Activated CD4-positive, alpha-beta T cell treated with anti-CD3 and anti-CD28 coated beads, Interleukin-2, amount 10 ng/mL, durations not matched to agents 7 days and 5 days (primary cell): ENCODE data around the gene CASP14. TPM values are rescaled to one million over a fixed set of nuclear protein-coding genes. Genes with fewer than 3 reads are reported as not detected.
A peak's percentile ranks its signal among the peaks of the same experiment; 100 is the strongest.
"Not testable (repeated sequence)": the region's sequence is repeated elsewhere in the genome, so short reads cannot be mapped to it uniquely, and the experiment has no call there.

ENCODE experiments used
- CTCF ChIA-PET: fragments of 350-600 bp; sonication (Branson Sonifier 250); formaldehyde crosslinking; loops from one replicate; lab custom pipeline; 2021; ENCODE audit warnings: antibody characterized with exemption; lab: Charles Lee
- POLR2A ChIA-PET: fragments of 350-600 bp; sonication (Branson Sonifier 250); formaldehyde crosslinking; loops from one replicate; lab custom pipeline; 2021; ENCODE audit warnings: antibody characterized with exemption; lab: Charles Lee
- DNase-seq: peaks from one replicate; pipeline ENCODE4 v3.0.0-alpha.2; 2020
- H3K27ac Mint-ChIP-seq: one replicate; pipeline ENCODE4 v1.8.0; 2021; ENCODE audit warnings: mild to moderate bottlenecking, moderate library complexity, mixed read lengths
- H3K27me3 Mint-ChIP-seq: one replicate; pipeline ENCODE4 v1.8.0; 2021; ENCODE audit warnings: mixed read lengths
- H3K36me3 Mint-ChIP-seq: one replicate; pipeline ENCODE4 v1.8.0; 2021; ENCODE audit warnings: low read depth, mixed read lengths
- H3K4me1 Mint-ChIP-seq: one replicate; pipeline ENCODE4 v1.8.0; 2021; ENCODE audit warnings: mixed read lengths
- H3K4me3 Mint-ChIP-seq: one replicate; pipeline ENCODE4 v1.8.0; 2021; ENCODE audit warnings: mild to moderate bottlenecking, moderate library complexity, mixed read lengths
- H3K9me3 Mint-ChIP-seq: one replicate; pipeline ENCODE4 v1.8.0; 2021; ENCODE audit warnings: mixed read lengths
- total RNA-seq, 2 experiments: library from RNA; stranded (reverse); gene quantifications; one replicate each; pipeline ENCODE4 v1.2.3, GENCODE V29; 2021

CASP14 gene
- total RNA-seq, 2 experiments from 2014 or later: not detected

GRCh38 chr19:15081911-15082310 lies 32.6 kb downstream of the CASP14 start, which contains the start of gene OR1I1:
OR1I1 (plus strand) TSS chr19:15082211; CDS start chr19:15087066, 4,855 bp downstream.
- ChIA-PET CTCF (interaction anchor here (1.3 kb wide), 2 partner anchors 10 to 95 kb away, joined by 3 to 4 read pairs; no protein-coding TSS in a partner anchor), POLR2A (no interaction called here)
- H3K36me3 Mint-ChIP-seq: no peaks in the 10 kb centered on the region

GRCh38 chr19:15087182-15087581 lies 37.9 kb downstream of the CASP14 start:
- ChIA-PET POLR2A (no interaction called here), CTCF (no interaction called here)
- no peak overlapping the region for H3K4me3 Mint-ChIP-seq
- no peaks in the 10 kb centered on the region for H3K36me3 Mint-ChIP-seq
- H3K4me1 Mint-ChIP-seq: peaks cover 3% of the 10 kb centered on the region
- no peak overlapping the region for H3K27ac Mint-ChIP-seq
- no peak for DNase-seq
- H3K27me3 Mint-ChIP-seq: peaks cover 4% of the 10 kb centered on the region
- H3K9me3 Mint-ChIP-seq: no peaks in the 10 kb centered on the region

More at GRCh38 chr19:15081911-15082310, 32.6 kb downstream of the CASP14 start, which contains the start of gene OR1I1:
- H3K4me3 Mint-ChIP-seq: no peak within 1 kb of the TSS
- DNase-seq: no peak
- H3K9me3 Mint-ChIP-seq: no peaks in the 10 kb centered on the region
- no peak within 1 kb of the TSS for H3K27ac Mint-ChIP-seq
- peaks cover 3% of the 10 kb centered on the region for H3K27me3 Mint-ChIP-seq
- H3K4me1 Mint-ChIP-seq: no peaks in the 10 kb centered on the region

GRCh38 chr19:15091918-15092753 lies 42.9 kb downstream of the CASP14 start:
- H3K36me3 Mint-ChIP-seq: no peaks in the 10 kb centered on the region
- DNase-seq: peak; percentile 81
- peaks cover 2% of the 10 kb centered on the region for H3K27me3 Mint-ChIP-seq
- H3K4me3 Mint-ChIP-seq: no peak overlapping the region
- ChIA-PET POLR2A (no interaction called here), CTCF (interaction anchor here (0.5 to 2.3 kb wide), 13 partner anchors 10 to 496 kb away, joined by 3 to 9 read pairs (median 4); partner anchors contain the start of gene OR1I1)
- no peaks in the 10 kb centered on the region for H3K9me3 Mint-ChIP-seq
- H3K27ac Mint-ChIP-seq: no peak overlapping the region
- H3K4me1 Mint-ChIP-seq: peaks cover 6% of the 10 kb centered on the region

- POLR2A ChIA-PET: no interaction called here
- H3K27ac Mint-ChIP-seq: no peak overlapping the region
- H3K9me3 Mint-ChIP-seq: no peaks in the 10 kb centered on the region
- CTCF ChIA-PET: interaction anchor here (0.8 to 2.3 kb wide), 5 partner anchors 9 to 467 kb away, joined by 3 to 9 read pairs (median 4); no protein-coding TSS in a partner anchor
- H3K27me3 Mint-ChIP-seq: no peaks in the 10 kb centered on the region
- no peak overlapping the region for H3K4me3 Mint-ChIP-seq
- H3K36me3 Mint-ChIP-seq: no peaks in the 10 kb centered on the region
- H3K4me1 Mint-ChIP-seq: peaks cover 6% of the 10 kb centered on the region
- no peak for DNase-seq
These were observed 43.7 kb downstream of the CASP14 start for GRCh38 chr19:15093001-15093400.

- CTCF ChIA-PET: no interaction called here
- no peak overlapping the region for H3K4me3 Mint-ChIP-seq
These were observed 46.9 kb downstream of the CASP14 start for GRCh38 chr19:15096223-15096622.

GRCh38 chr19:15097980-15098379 lies 48.7 kb downstream of the CASP14 start:
- H3K36me3 Mint-ChIP-seq, DNase-seq, H3K9me3 Mint-ChIP-seq, H3K4me3 Mint-ChIP-seq, CTCF ChIA-PET, H3K27ac Mint-ChIP-seq, H3K27me3 Mint-ChIP-seq, H3K4me1 Mint-ChIP-seq: not testable (repeated sequence)
- POLR2A ChIA-PET: interaction anchor here (0.7 kb wide), 1 partner anchor 275 kb away, joined by 3 read pairs; no protein-coding TSS in a partner anchor

More at GRCh38 chr19:15096223-15096622, 46.9 kb downstream of the CASP14 start:
- Mint-ChIP-seq H3K27ac (no peak overlapping the region), H3K27me3 (no peaks in the 10 kb centered on the region), H3K9me3 (no peaks in the 10 kb centered on the region), H3K36me3 (no peaks in the 10 kb centered on the region), H3K4me1 (peaks cover 6% of the 10 kb centered on the region)
- POLR2A ChIA-PET: no interaction called here
- DNase-seq: no peak

GRCh38 chr19:15098460-15098859 lies 49.2 kb downstream of the CASP14 start:
- H3K4me3 Mint-ChIP-seq: no peak overlapping the region
- no peaks in the 10 kb centered on the region for H3K36me3 Mint-ChIP-seq
- H3K27me3 Mint-ChIP-seq: no peaks in the 10 kb centered on the region
- no peaks in the 10 kb centered on the region for H3K4me1 Mint-ChIP-seq
- no peak for DNase-seq
- CTCF ChIA-PET: no interaction called here
- H3K27ac Mint-ChIP-seq: no peak overlapping the region
- POLR2A ChIA-PET: no interaction called here
- peaks cover 4% of the 10 kb centered on the region for H3K9me3 Mint-ChIP-seq

- Mint-ChIP-seq H3K9me3 (peaks cover 7% of the 10 kb centered on the region), H3K4me3 (no peak overlapping the region), H3K27me3 (no peaks in the 10 kb centered on the region), H3K36me3 (no peaks in the 10 kb centered on the region), H3K4me1 (no peaks in the 10 kb centered on the region), H3K27ac (no peak overlapping the region)
- no peak for DNase-seq
- ChIA-PET POLR2A (no interaction called here), CTCF (no interaction called here)
These were observed 49.8 kb downstream of the CASP14 start for GRCh38 chr19:15099017-15099582.

GRCh38 chr19:15101479-15102082 lies 52.3 kb downstream of the CASP14 start:
- no peak overlapping the region for H3K27ac Mint-ChIP-seq
- DNase-seq: peak; percentile 68
- peaks cover 3% of the 10 kb centered on the region for H3K4me1 Mint-ChIP-seq
- H3K9me3 Mint-ChIP-seq: peaks cover 14% of the 10 kb centered on the region
- no peak overlapping the region for H3K4me3 Mint-ChIP-seq
- CTCF ChIA-PET: interaction anchor here (0.9 to 2.1 kb wide), 14 partner anchors 9 to 454 kb away, joined by 3 to 9 read pairs (median 4); partner anchors contain the start of gene AKAP8L
- peaks cover 11% of the 10 kb centered on the region for H3K27me3 Mint-ChIP-seq
- peaks cover 1% of the 10 kb centered on the region for H3K36me3 Mint-ChIP-seq
- POLR2A ChIA-PET: no interaction called here

- Mint-ChIP-seq H3K4me3 (no peak overlapping the region), H3K27me3 (peaks cover 23% of the 10 kb centered on the region), H3K9me3 (peaks cover 14% of the 10 kb centered on the region), H3K36me3 (peaks cover 3% of the 10 kb centered on the region), H3K27ac (no peak overlapping the region), H3K4me1 (peaks cover 7% of the 10 kb centered on the region)
- ChIA-PET POLR2A (no interaction called here), CTCF (interaction anchor here (0.6 to 1.2 kb wide), 2 partner anchors 11 to 22 kb away, joined by 3 read pairs; a partner anchor contains a TSS)
- DNase-seq: no peak
These were observed 54.7 kb downstream of the CASP14 start for GRCh38 chr19:15104003-15104402.

GRCh38 chr19:15104411-15104810 lies 55.1 kb downstream of the CASP14 start:
- H3K9me3 Mint-ChIP-seq: peaks cover 14% of the 10 kb centered on the region
- ChIA-PET POLR2A (no interaction called here), CTCF (interaction anchor here (0.6 to 1.2 kb wide), 2 partner anchors 12 to 21 kb away, joined by 3 read pairs; a partner anchor contains a TSS)

GRCh38 chr19:15105044-15105443 lies 55.8 kb downstream of the CASP14 start:
- H3K27me3 Mint-ChIP-seq: peaks cover 23% of the 10 kb centered on the region
- H3K4me3 Mint-ChIP-seq: no peak overlapping the region
- POLR2A ChIA-PET: no interaction called here
- no peak for DNase-seq
- CTCF ChIA-PET: interaction anchor here (0.6 to 0.8 kb wide), 2 partner anchors 13 to 51 kb away, joined by 3 read pairs; no protein-coding TSS in a partner anchor
- H3K27ac Mint-ChIP-seq: no peak overlapping the region
- H3K4me1 Mint-ChIP-seq: peaks cover 7% of the 10 kb centered on the region
- H3K9me3 Mint-ChIP-seq: peaks cover 14% of the 10 kb centered on the region
- peaks cover 3% of the 10 kb centered on the region for H3K36me3 Mint-ChIP-seq

More at GRCh38 chr19:15104411-15104810, 55.1 kb downstream of the CASP14 start:
- H3K27me3 Mint-ChIP-seq: peaks cover 23% of the 10 kb centered on the region
- H3K4me3 Mint-ChIP-seq: no peak overlapping the region
- peaks cover 7% of the 10 kb centered on the region for H3K4me1 Mint-ChIP-seq
- no peak for DNase-seq
- H3K27ac Mint-ChIP-seq: no peak overlapping the region
- H3K36me3 Mint-ChIP-seq: peaks cover 3% of the 10 kb centered on the region
